ENCODE measurements around the gene GAST. TPM values are rescaled to one million over a fixed set of nuclear protein-coding genes. Genes with fewer than 3 reads are reported as not detected.
"Not testable (repeated sequence)": the region's sequence is repeated elsewhere in the genome, so short reads cannot be mapped to it uniquely, and the experiment has no call there.

Gene GAST
- total and polyA plus RNA-seq, 2 donors (not counting 1 experiment from before 2014, with no cell fraction given), result not detected

DNA sequence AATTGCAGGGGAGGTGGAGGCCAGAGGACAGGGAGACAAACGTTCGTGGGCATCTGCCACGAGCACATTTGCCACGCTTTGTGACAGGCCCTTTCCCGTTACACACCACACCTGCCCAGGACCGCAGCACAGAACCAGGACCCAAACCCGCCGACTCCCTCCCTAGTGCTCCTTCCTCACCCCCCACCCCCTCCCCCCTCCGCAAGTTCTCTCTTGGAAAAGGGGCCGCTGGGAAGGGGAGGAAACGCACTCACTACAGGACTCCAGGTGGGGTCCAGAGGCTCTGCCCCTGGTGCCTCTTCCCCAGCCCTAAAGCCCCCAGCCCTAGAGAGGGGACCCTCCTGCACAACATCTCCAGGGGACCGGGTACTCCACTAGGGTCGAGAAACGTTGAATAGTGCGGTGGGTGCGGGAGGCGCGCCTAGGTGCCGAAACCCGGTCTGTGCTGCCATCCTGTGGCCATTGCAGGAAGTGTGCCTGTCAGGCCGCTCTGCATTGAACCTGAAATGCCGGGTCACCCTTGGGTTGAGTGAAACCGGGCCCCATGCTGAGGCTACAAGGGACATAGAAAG is 45.3 kb upstream of the GAST start:
- Histone ChIP-seq H3K27me3 (ENCODE audit: control insufficient read depth, insufficient read depth, low read length) (no peaks in the 10 kb centered on the region), H3K27ac (ENCODE audit: insufficient read depth, low read length) (peak overlapping the region; percentile 59), H3K9me3 (ENCODE audit: control insufficient read depth, insufficient read depth, low read depth, low read length) (no peaks in the 10 kb centered on the region), H3K4me1 (ENCODE audit: control insufficient read depth, extremely low read depth, insufficient read depth, low read length) (peaks cover 8% of the 10 kb centered on the region), H3K36me3 (ENCODE audit: control insufficient read depth, insufficient read depth, low read length) (no peaks in the 10 kb centered on the region), H3K9ac (ENCODE audit: insufficient read depth, low read length) (peak overlapping the region; percentile 26), H3K4me3 (replicated peaks in 1 of 4; ENCODE audit: control extremely low read depth in 1 of 4, insufficient read depth in 1 of 4, low read depth in 3 of 4, low read length in 4 of 4) (peak overlapping the region in 2 of 4 experiments; percentile 49 to 59), H4K20me1 (ENCODE audit: control insufficient read depth, extremely low read depth, insufficient read depth, low read length) (no peaks in the 10 kb centered on the region), H3K79me2 (ENCODE audit: control insufficient read depth, insufficient read depth, low read length) (no peaks in the 10 kb centered on the region), H3K4me2 (ENCODE audit: extremely low read depth, insufficient read depth, low read length) (peak overlapping the region; percentile 76), H2AFZ (ENCODE audit: low read length) (peak overlapping the region; percentile 79)
- DNase-seq (ENCODE audit: low read depth in 2 of 2), result peak; percentile 51 to 67
- TF ChIP-seq CTCF (conservative IDR thresholded peaks at IDR 0.05 in 1 of 2, IDR thresholded peaks at IDR 0.05 in 1 of 2; ENCODE audit: low read depth in 1 of 2, low read length in 2 of 2) (peak; percentile 85 to 94), EZH2 (IDR thresholded peaks at IDR 0.05; ENCODE audit: low read length, missing control alignments) (no peak)

DNA sequence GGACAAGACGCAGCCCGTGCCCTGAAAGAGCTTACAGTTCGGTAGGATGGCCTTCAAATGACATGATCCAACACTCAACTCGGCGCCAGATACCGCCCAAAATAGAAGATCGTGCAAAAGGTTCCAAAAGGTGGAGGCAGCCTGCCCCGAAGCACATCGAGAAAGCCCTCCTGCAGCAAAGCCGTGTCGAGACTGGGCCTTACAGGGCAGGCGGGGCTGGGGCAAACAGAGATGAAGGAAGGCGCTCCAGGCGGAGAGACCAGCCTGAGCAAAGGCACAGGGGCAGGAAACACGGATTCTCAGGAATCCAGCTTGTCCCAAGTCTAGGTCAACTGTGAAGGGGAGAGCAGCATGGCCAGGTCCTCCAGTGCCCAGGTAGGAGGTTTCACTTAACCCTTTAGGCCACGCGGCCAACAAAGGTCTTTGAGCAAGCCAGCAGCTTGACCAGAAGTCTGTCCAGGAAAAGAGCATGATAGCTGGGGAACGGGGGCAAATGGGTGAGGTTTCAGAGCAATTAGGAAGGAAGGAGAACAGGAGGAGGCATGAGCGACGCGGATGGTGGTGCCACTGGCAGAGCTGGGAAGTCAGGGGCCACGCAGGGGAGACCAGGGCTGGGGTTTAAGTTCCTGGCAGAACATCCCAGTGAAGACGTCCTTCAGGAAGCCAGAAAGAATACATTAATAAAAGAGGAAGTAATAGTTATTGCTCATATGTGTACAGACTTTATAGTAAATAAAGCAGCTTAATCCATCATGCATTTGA is 44.7 kb upstream of the GAST start:
- Histone ChIP-seq H3K27ac (ENCODE audit: insufficient read depth, low read length) (no peak overlapping the region), H3K27me3 (ENCODE audit: control insufficient read depth, insufficient read depth, low read length) (no peaks in the 10 kb centered on the region), H3K9me3 (ENCODE audit: control insufficient read depth, insufficient read depth, low read depth, low read length) (no peaks in the 10 kb centered on the region), H3K4me1 (ENCODE audit: control insufficient read depth, extremely low read depth, insufficient read depth, low read length) (peaks cover 8% of the 10 kb centered on the region), H2AFZ (ENCODE audit: low read length) (peak overlapping the region; percentile 57), H4K20me1 (ENCODE audit: control insufficient read depth, extremely low read depth, insufficient read depth, low read length) (no peaks in the 10 kb centered on the region), H3K9ac (ENCODE audit: insufficient read depth, low read length) (no peak overlapping the region), H3K4me2 (ENCODE audit: extremely low read depth, insufficient read depth, low read length) (peak overlapping the region; percentile 76), H3K4me3 (replicated peaks in 1 of 4; ENCODE audit: control extremely low read depth in 1 of 4, insufficient read depth in 1 of 4, low read depth in 3 of 4, low read length in 4 of 4) (no peak overlapping the region), H3K79me2 (ENCODE audit: control insufficient read depth, insufficient read depth, low read length) (no peaks in the 10 kb centered on the region), H3K36me3 (ENCODE audit: control insufficient read depth, insufficient read depth, low read length) (no peaks in the 10 kb centered on the region)
- TF ChIP-seq CTCF (conservative IDR thresholded peaks at IDR 0.05 in 1 of 2, IDR thresholded peaks at IDR 0.05 in 1 of 2; ENCODE audit: low read depth in 1 of 2, low read length in 2 of 2) (no peak), EZH2 (IDR thresholded peaks at IDR 0.05; ENCODE audit: low read length, missing control alignments) (no peak)
- DNase-seq (ENCODE audit: low read depth in 2 of 2), result no peak

DNA sequence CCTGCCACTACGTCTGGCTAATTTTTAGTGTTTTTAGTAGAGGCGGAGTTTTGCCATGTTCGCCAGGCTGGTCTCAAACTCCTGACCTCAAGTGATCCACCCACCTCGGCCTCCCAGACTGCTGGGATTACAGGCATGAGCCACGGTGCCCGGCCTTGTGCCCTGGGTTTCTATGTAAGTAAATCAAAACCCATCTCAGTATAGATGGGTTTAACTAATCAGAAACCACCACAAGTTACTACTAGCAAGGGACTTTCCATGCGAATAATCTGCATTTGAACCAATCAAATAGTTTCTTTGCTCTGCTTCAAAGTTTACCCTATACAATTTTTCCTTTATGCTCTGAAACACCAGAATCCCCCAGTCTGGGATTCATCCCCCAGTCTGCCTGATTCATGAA is 40.0 kb upstream of the GAST start:
- H3K9me3 ChIP-seq (ENCODE audit: control insufficient read depth, insufficient read depth, low read depth, low read length), result no peaks in the 10 kb centered on the region
- H3K4me1 ChIP-seq (ENCODE audit: control insufficient read depth, extremely low read depth, insufficient read depth, low read length), result no peaks in the 10 kb centered on the region
- no peaks in the 10 kb centered on the region for H3K27me3 ChIP-seq (ENCODE audit: control insufficient read depth, insufficient read depth, low read length)
- H3K36me3 ChIP-seq (ENCODE audit: control insufficient read depth, insufficient read depth, low read length), result no peaks in the 10 kb centered on the region
- no peak overlapping the region for H3K9ac ChIP-seq (ENCODE audit: insufficient read depth, low read length)
- no peak overlapping the region for H3K4me3 ChIP-seq (replicated peaks in 1 of 4; ENCODE audit: control extremely low read depth in 1 of 4, insufficient read depth in 1 of 4, low read depth in 3 of 4, low read length in 4 of 4)
- no peak overlapping the region for H3K27ac ChIP-seq (ENCODE audit: insufficient read depth, low read length)
- DNase-seq (ENCODE audit: low read depth in 2 of 2), result no peak
- TF ChIP-seq CTCF (conservative IDR thresholded peaks at IDR 0.05 in 1 of 2, IDR thresholded peaks at IDR 0.05 in 1 of 2; ENCODE audit: low read depth in 1 of 2, low read length in 2 of 2) (no peak), EZH2 (IDR thresholded peaks at IDR 0.05; ENCODE audit: low read length, missing control alignments) (no peak)
- H3K79me2 ChIP-seq (ENCODE audit: control insufficient read depth, insufficient read depth, low read length), result no peaks in the 10 kb centered on the region
- no peak overlapping the region for H3K4me2 ChIP-seq (ENCODE audit: extremely low read depth, insufficient read depth, low read length)
- no peaks in the 10 kb centered on the region for H4K20me1 ChIP-seq (ENCODE audit: control insufficient read depth, extremely low read depth, insufficient read depth, low read length)
- no peak overlapping the region for H2AFZ ChIP-seq (ENCODE audit: low read length)

- H2AFZ ChIP-seq (ENCODE audit: low read length); H4K20me1 ChIP-seq (ENCODE audit: control insufficient read depth, extremely low read depth, insufficient read depth, low read length); H3K4me3 ChIP-seq (replicated peaks in 1 of 4; ENCODE audit: control extremely low read depth in 1 of 4, insufficient read depth in 1 of 4, low read depth in 3 of 4, low read length in 4 of 4); H3K9me3 ChIP-seq (ENCODE audit: control insufficient read depth, insufficient read depth, low read depth, low read length); H3K36me3 ChIP-seq (ENCODE audit: control insufficient read depth, insufficient read depth, low read length); H3K9ac ChIP-seq (ENCODE audit: insufficient read depth, low read length); H3K27me3 ChIP-seq (ENCODE audit: control insufficient read depth, insufficient read depth, low read length); DNase-seq (ENCODE audit: low read depth in 2 of 2); H3K4me2 ChIP-seq (ENCODE audit: extremely low read depth, insufficient read depth, low read length); H3K79me2 ChIP-seq (ENCODE audit: control insufficient read depth, insufficient read depth, low read length); H3K27ac ChIP-seq (ENCODE audit: insufficient read depth, low read length); H3K4me1 ChIP-seq (ENCODE audit: control insufficient read depth, extremely low read depth, insufficient read depth, low read length): not testable (repeated sequence)
Observed at GRCh38 chr17:41675157-41676057, 36.7 kb upstream of the GAST start.

Data from fibroblast of lung (primary cell).